Neuronal stem cell (in vitro differentiated cells): ENCODE data around the gene STRADB.

Experiments used
- DNase-seq: peaks from one replicate; pipeline ENCODE4 v3.0.0-alpha.2; 2013; ENCODE audit warnings: low spot score
- H2AFZ ChIP-seq: one replicate; pipeline ENCODE4 v1.6.1; 2013; ENCODE audit warnings: mild to moderate bottlenecking, low read length, inconsistent platforms
- H2AK5ac ChIP-seq: 2 replicates; pipeline ENCODE4 v1.6.1; 2013; ENCODE audit warnings: low read depth, mild to moderate bottlenecking, inconsistent platforms, low read length, moderate library complexity, mixed read lengths
- H2BK120ac ChIP-seq: 2 replicates; pipeline ENCODE4 v1.6.1; 2013; ENCODE audit warnings: low read depth, mild to moderate bottlenecking, inconsistent platforms, low read length, moderate library complexity, mixed read lengths
- H2BK12ac ChIP-seq: one replicate; pipeline ENCODE4 v1.6.1; 2013; ENCODE audit warnings: low read length, inconsistent platforms
- H2BK15ac ChIP-seq: 2 replicates; pipeline ENCODE4 v1.6.1; 2013; ENCODE audit warnings: mild to moderate bottlenecking, low read length, inconsistent platforms, mixed read lengths
- H2BK5ac ChIP-seq: one replicate; pipeline ENCODE4 v1.6.1; 2013; ENCODE audit warnings: inconsistent platforms, mild to moderate bottlenecking, low read length, moderate library complexity
- H3K14ac ChIP-seq: one replicate; pipeline ENCODE4 v1.6.1; 2013; ENCODE audit warnings: low read length, inconsistent platforms
- H3K18ac ChIP-seq: 2 replicates; pipeline ENCODE4 v1.6.1; 2013; ENCODE audit warnings: low read length, inconsistent platforms
- H3K23ac ChIP-seq: 2 replicates; pipeline ENCODE4 v1.6.1; 2013; ENCODE audit warnings: low read depth, mild to moderate bottlenecking, mixed read lengths, low read length, inconsistent platforms; ENCODE audit not compliant: poor library complexity
- H3K27ac ChIP-seq: replicated peaks from 3 replicates; pipeline ENCODE4 v1.5.1; 2013; ENCODE audit warnings: low read length, inconsistent platforms
- H3K27me3 ChIP-seq, 3 experiments: 2 replicates each; pipeline ENCODE4 v1.6.1; 2013; ENCODE audit warnings: low read length in 3 of 3, mild to moderate bottlenecking in 2 of 3, inconsistent platforms in 1 of 3, low read depth in 1 of 3, mixed read lengths in 1 of 3, moderate library complexity in 1 of 3; ENCODE audit not compliant: control insufficient read depth in 3 of 3, insufficient read depth in 3 of 3
- H3K36me3 ChIP-seq, 2 donors: replicated peaks in 1 of 2; 2 replicates each; pipeline ENCODE4 v1.6.1; 2013; ENCODE audit warnings: low read length in 2 of 2; ENCODE audit not compliant: control insufficient read depth in 2 of 2, insufficient read depth in 2 of 2
- H3K4ac ChIP-seq: 2 replicates; pipeline ENCODE4 v1.6.1; 2013; ENCODE audit warnings: inconsistent platforms, mild to moderate bottlenecking, low read length, moderate library complexity
- H3K4me1 ChIP-seq, 2 donors: 1 replicate in 1 of 2; 2 replicates in 1 of 2; pipeline ENCODE4 v1.6.1; 2013; ENCODE audit warnings: low read length in 2 of 2, low read depth in 1 of 2; ENCODE audit not compliant: control insufficient read depth in 2 of 2, insufficient read depth in 1 of 2
- H3K4me2 ChIP-seq: one replicate; pipeline ENCODE4 v1.6.1; 2013; ENCODE audit warnings: mild to moderate bottlenecking, low read length, inconsistent platforms; ENCODE audit not compliant: insufficient read depth, poor library complexity, severe bottlenecking
- H3K4me3 ChIP-seq, 2 donors: 2 replicates each; pipeline ENCODE4 v1.5.1; 2013; ENCODE audit warnings: low read length in 2 of 2, mild to moderate bottlenecking in 2 of 2, inconsistent platforms in 1 of 2, moderate library complexity in 1 of 2
- H3K79me1 ChIP-seq: one replicate; pipeline ENCODE4 v1.6.1; 2013; ENCODE audit warnings: low read depth, mild to moderate bottlenecking, inconsistent platforms, low read length, moderate library complexity
- H3K9ac ChIP-seq: one replicate; pipeline ENCODE4 v1.6.1; 2013; ENCODE audit warnings: mild to moderate bottlenecking, low read depth, low read length, inconsistent platforms; ENCODE audit not compliant: poor library complexity
- H3K9me3 ChIP-seq, 2 donors: replicated peaks in 1 of 2; 2 replicates each; pipeline versions ENCODE3 to v1.6.1; 2013; ENCODE audit warnings: low read length in 2 of 2, mild to moderate bottlenecking in 2 of 2, inconsistent platforms in 1 of 2, low read depth in 1 of 2, mixed read lengths in 1 of 2, moderate library complexity in 1 of 2; ENCODE audit not compliant: control insufficient read depth in 2 of 2, insufficient read depth in 1 of 2
- H4K8ac ChIP-seq: one replicate; pipeline ENCODE4 v1.6.1; 2013; ENCODE audit warnings: low read depth, mild to moderate bottlenecking, inconsistent platforms, low read length, moderate library complexity
- H4K91ac ChIP-seq: one replicate; pipeline ENCODE4 v1.6.1; 2013; ENCODE audit warnings: low read length, low read depth, mild to moderate bottlenecking, inconsistent platforms; ENCODE audit not compliant: poor library complexity
- WGBS, 2 donors: extraction: QIAGEN DNeasy Blood & Tissue Kit; methylation state at CpG; one replicate each; pipeline ENCODE4 v1.1.7; 2013; ENCODE audit warnings: missing lambda C conversion rate in 2 of 2, mixed read lengths in 1 of 2; ENCODE audit not compliant: insufficient read length in 2 of 2, insufficient replicate concordance in 1 of 2; ENCODE audit errors: extremely low coverage in 2 of 2; 5-methylcytosine and 5-hydroxymethylcytosine counted together

The STRADB gene

GRCh38 chr2:201448701-201449100 lies 2.8 kb upstream of the STRADB start:
- no peak overlapping the region for H3K4ac ChIP-seq
- H3K79me1 ChIP-seq = peaks cover 4% of the 10 kb centered on the region
- H3K27me3 ChIP-seq = no peaks in the 10 kb centered on the region
- no peak overlapping the region for H2BK5ac ChIP-seq
- no peak for DNase-seq
- H3K18ac ChIP-seq = no peak overlapping the region
- H4K91ac ChIP-seq = no peak overlapping the region
- H3K4me3 ChIP-seq = no peak overlapping the region
- H2AK5ac ChIP-seq = no peak overlapping the region
- H2BK120ac ChIP-seq = no peak overlapping the region
- H4K8ac ChIP-seq = no peak overlapping the region
- no peak overlapping the region for H3K23ac ChIP-seq
- no peak overlapping the region for H2BK15ac ChIP-seq
- H3K9me3 ChIP-seq = no peaks in the 10 kb centered on the region
- H3K4me2 ChIP-seq = no peak overlapping the region
- no peaks in the 10 kb centered on the region for H3K36me3 ChIP-seq
- no peak overlapping the region for H3K27ac ChIP-seq
- no peak overlapping the region for H3K14ac ChIP-seq
- H3K4me1 ChIP-seq = peaks cover 1 to 11% of the 10 kb centered on the region in 2 donors
- H2AFZ ChIP-seq = no peak overlapping the region
- H3K9ac ChIP-seq = no peak overlapping the region
- WGBS, 2 donors = no CpG with 5 or more reads among the region's 4 CpGs
- H2BK12ac ChIP-seq = no peak overlapping the region

GRCh38 chr2:201450954-201451291 lies 617 bp upstream of the STRADB start:
- H3K4me2 ChIP-seq = peak overlapping the region; percentile 67
- H3K27me3 ChIP-seq = no peaks in the 10 kb centered on the region
- WGBS, 2 donors = no CpG with 5 or more reads among the region's 20 CpGs
- no peak overlapping the region for H4K91ac ChIP-seq
- peak overlapping the region; percentile 87 for H3K14ac ChIP-seq
- H2BK12ac ChIP-seq = no peak overlapping the region
- peak overlapping the region; percentile 78 for H2AK5ac ChIP-seq
- peak overlapping the region; percentile 90 for H3K9ac ChIP-seq
- peak overlapping the region; percentile 47 for H3K27ac ChIP-seq
- no peak for DNase-seq
- peaks cover 3% of the 10 kb centered on the region for H3K79me1 ChIP-seq
- H3K18ac ChIP-seq = peak overlapping the region; percentile 78
- no peak overlapping the region for H2BK120ac ChIP-seq
- H3K9me3 ChIP-seq = no peaks in the 10 kb centered on the region
- H3K23ac ChIP-seq = peak overlapping the region; percentile 94
- no peak overlapping the region for H3K4ac ChIP-seq
- H2BK15ac ChIP-seq = no peak overlapping the region
- H3K36me3 ChIP-seq = peaks cover 0 to 6% of the 10 kb centered on the region in 2 donors
- H4K8ac ChIP-seq = no peak overlapping the region
- H2BK5ac ChIP-seq = peak overlapping the region; percentile 42
- H2AFZ ChIP-seq = peak overlapping the region; percentile 95
- peaks cover 1 to 11% of the 10 kb centered on the region in 2 donors for H3K4me1 ChIP-seq
- H3K4me3 ChIP-seq = peak overlapping the region; percentile 71 to 91

- Histone ChIP-seq H3K23ac (peak overlapping the region; percentile 94), H2BK120ac (no peak overlapping the region), H3K4ac (no peak overlapping the region), H3K4me1 (peaks cover 1 to 11% of the 10 kb centered on the region in 2 donors), H2BK12ac (no peak overlapping the region), H3K9ac (peak overlapping the region; percentile 97), H3K36me3 (peaks cover 0 to 14% of the 10 kb centered on the region in 2 donors), H4K91ac (no peak overlapping the region), H3K27me3 (no peaks in the 10 kb centered on the region), H3K79me1 (peaks cover 3% of the 10 kb centered on the region), H2AFZ (peak overlapping the region; percentile 95), H3K27ac (peak overlapping the region; percentile 77), H2BK5ac (peak overlapping the region; percentile 30), H3K4me3 (peak overlapping the region; percentile 71 to 87), H2BK15ac (peak overlapping the region; percentile 65), H3K4me2 (peak overlapping the region; percentile 75), H2AK5ac (no peak overlapping the region), H4K8ac (no peak overlapping the region), H3K14ac (no peak overlapping the region), H3K18ac (peak overlapping the region; percentile 96), H3K9me3 (no peaks in the 10 kb centered on the region)
- no peak for DNase-seq
- no CpG with 5 or more reads among the region's 49 CpGs for WGBS, 2 donors
Measured at GRCh38 chr2:201452058-201452921, 750 bp downstream of the STRADB start.

- H2AFZ ChIP-seq = no peak overlapping the region
- DNase-seq = no peak
- H3K9ac ChIP-seq = no peak overlapping the region
- no peak overlapping the region for H3K4me2 ChIP-seq
- H3K27me3 ChIP-seq = no peaks in the 10 kb centered on the region
- no peak overlapping the region for H3K14ac ChIP-seq
- H3K4me1 ChIP-seq = peaks cover 1 to 11% of the 10 kb centered on the region in 2 donors
- H2BK12ac ChIP-seq = no peak overlapping the region
- H4K8ac ChIP-seq = no peak overlapping the region
- no peak overlapping the region for H2BK15ac ChIP-seq
- H3K79me1 ChIP-seq = peaks cover 3% of the 10 kb centered on the region
- no peak overlapping the region for H3K27ac ChIP-seq
- no peak overlapping the region for H2BK5ac ChIP-seq
- H3K36me3 ChIP-seq = peaks cover 0 to 18% of the 10 kb centered on the region in 2 donors
- H3K18ac ChIP-seq = no peak overlapping the region
- H2AK5ac ChIP-seq = no peak overlapping the region
- no CpG with 5 or more reads among the region's 6 CpGs for WGBS, 2 donors
- H3K4me3 ChIP-seq = peak overlapping the region in 1 of 2 donors; percentile 71
- H3K23ac ChIP-seq = no peak overlapping the region
- no peak overlapping the region for H2BK120ac ChIP-seq
- no peaks in the 10 kb centered on the region for H3K9me3 ChIP-seq
- no peak overlapping the region for H3K4ac ChIP-seq
- no peak overlapping the region for H4K91ac ChIP-seq
Measured at GRCh38 chr2:201452922-201453643, 1.5 kb downstream of the STRADB start.
